Kidney (tissue), 14 donors: ENCODE data around the gene COX7A1. TPM values are rescaled to one million over a fixed set of nuclear protein-coding genes. Genes with fewer than 3 reads are reported as not detected.

ENCODE experiments used
- DNase-seq, 5 donors: peaks; one replicate each; pipeline ENCODE4 v3.0.0-alpha.2; 2013 to 2020
- FAIRE-seq: peaks from 2 replicates; lab custom pipeline; 2012; peaks lifted over from hg19 to GRCh38; lab: Jason Lieb, UNC
- H3K27ac ChIP-seq, 2 donors: one replicate each; pipeline ENCODE4 v1.7.0; 2013; ENCODE audit warnings: low read depth in 2 of 2, low read length in 2 of 2, inconsistent platforms in 1 of 2
- H3K27me3 ChIP-seq: one replicate; pipeline ENCODE4 v1.7.1; 2013; ENCODE audit warnings: low read length, inconsistent platforms; ENCODE audit not compliant: control insufficient read depth, insufficient read depth
- H3K36me3 ChIP-seq, 3 donors: one replicate each; pipeline versions ENCODE4 v1.7.0 to v1.7.1; 2013; ENCODE audit warnings: low read length in 3 of 3, control low read depth in 1 of 3, inconsistent platforms in 1 of 3; ENCODE audit not compliant: insufficient read depth in 3 of 3, control insufficient read depth in 2 of 3
- H3K4me1 ChIP-seq, 3 donors: one replicate each; pipeline versions ENCODE4 v1.7.0 to v1.7.1; 2013; ENCODE audit warnings: low read length in 3 of 3, inconsistent platforms in 1 of 3, low read depth in 1 of 3; ENCODE audit not compliant: control insufficient read depth in 2 of 3, insufficient read depth in 2 of 3
- H3K4me3 ChIP-seq, 3 donors: one replicate each; pipeline versions ENCODE4 v1.7.0 to v1.8.1; 2013; ENCODE audit warnings: low read length in 3 of 3, control low read depth in 1 of 3, inconsistent platforms in 1 of 3
- H3K9ac ChIP-seq, 3 donors: one replicate each; pipeline versions ENCODE4 v1.7.0 to v1.7.1; 2013; ENCODE audit warnings: low read length in 3 of 3, control low read depth in 1 of 3, inconsistent platforms in 1 of 3
- H3K9me3 ChIP-seq, 3 donors: one replicate each; pipeline versions ENCODE4 v1.7.0 to v1.7.1; 2013; ENCODE audit warnings: low read length in 3 of 3, control low read depth in 1 of 3, inconsistent platforms in 1 of 3; ENCODE audit not compliant: control insufficient read depth in 2 of 3, insufficient read depth in 1 of 3
- intact Hi-C: fragments of 100-400 bp; cut with DNase I; formaldehyde crosslinking; loops from one replicate; pipeline ENCODE4 v1.11.1; 2022
- polyA plus RNA-seq: library from polyadenylated mRNA; stranded (reverse); fragments of 350-450 nt; fragmentation: Illumina TruSeq; extraction: RNeasy Lipid Tissue Mini Kit (QIAGEN cat#74804); gene quantifications from one replicate; pipeline ENCODE4 v1.2.3, GENCODE V29; 2014; ENCODE audit warnings: low read depth, low replicate concordance; ENCODE audit not compliant: insufficient read depth
- total RNA-seq: library from RNA; stranded (reverse); fragmentation: NEBNext Ultra II Directional; extraction: Animal tissue kit (Norgen Biotek cat#: 25700); gene quantifications from one replicate; pipeline ENCODE4 v1.2.1, GENCODE V29; 2021
- TF ChIP-seq, protein P1 (sequence below): IDR thresholded peaks from 3 replicates; pipeline ENCODE4 v1.5.1; 2012; ENCODE audit warnings: mild to moderate bottlenecking, moderate library complexity, borderline replicate concordance; ENCODE audit not compliant: insufficient read depth; ENCODE audit errors: extremely low read depth
- donor health status: control.
- donor health status: control.
- donor health status: control.
- donor health status: control.
- donor health status: control.
- donor health status: DM: yes; HTN: yes; CAD: no.
- donor health status: Normal renal cell carcinoma (clear cell type).

Gene COX7A1
- total and polyA plus RNA-seq, 2 donors from 2014 or later, result 56.2 to 199 TPM

DNA sequence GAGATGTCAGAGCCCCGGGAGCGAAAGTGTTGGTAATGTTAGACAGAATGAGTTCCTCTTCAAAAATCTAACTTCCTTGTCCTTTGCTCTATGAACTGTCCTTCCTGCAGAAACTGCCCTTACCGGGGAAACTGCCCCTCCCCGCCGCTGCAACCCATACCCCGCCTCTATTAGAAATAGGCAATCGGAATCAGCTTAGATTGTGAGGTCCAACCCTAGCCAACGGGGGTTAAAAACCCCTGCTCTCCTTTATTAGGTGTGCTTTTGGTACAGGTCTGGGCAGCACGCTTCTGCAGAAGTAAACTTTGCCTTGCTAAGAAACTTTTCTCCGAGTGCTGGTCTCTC lies 23.9 kb downstream of the COX7A1 start:
- Histone ChIP-seq H3K9me3 (no peaks in the 10 kb centered on the region), H3K36me3 (peaks cover 0 to 13% (median 8%) of the 10 kb centered on the region in 3 donors), H3K4me3 (peak overlapping the region; percentile 62 to 75 (median 71)), H3K4me1 (peaks cover 0 to 9% (median 4%) of the 10 kb centered on the region in 3 donors), H3K9ac (peak overlapping the region; percentile 28 to 73 (median 73)), H3K27me3 (no peaks in the 10 kb centered on the region), H3K27ac (peak overlapping the region; percentile 86 to 89)
- FAIRE-seq (no peak), DNase-seq (no peak)
- TF ChIP-seq, protein P1, sequence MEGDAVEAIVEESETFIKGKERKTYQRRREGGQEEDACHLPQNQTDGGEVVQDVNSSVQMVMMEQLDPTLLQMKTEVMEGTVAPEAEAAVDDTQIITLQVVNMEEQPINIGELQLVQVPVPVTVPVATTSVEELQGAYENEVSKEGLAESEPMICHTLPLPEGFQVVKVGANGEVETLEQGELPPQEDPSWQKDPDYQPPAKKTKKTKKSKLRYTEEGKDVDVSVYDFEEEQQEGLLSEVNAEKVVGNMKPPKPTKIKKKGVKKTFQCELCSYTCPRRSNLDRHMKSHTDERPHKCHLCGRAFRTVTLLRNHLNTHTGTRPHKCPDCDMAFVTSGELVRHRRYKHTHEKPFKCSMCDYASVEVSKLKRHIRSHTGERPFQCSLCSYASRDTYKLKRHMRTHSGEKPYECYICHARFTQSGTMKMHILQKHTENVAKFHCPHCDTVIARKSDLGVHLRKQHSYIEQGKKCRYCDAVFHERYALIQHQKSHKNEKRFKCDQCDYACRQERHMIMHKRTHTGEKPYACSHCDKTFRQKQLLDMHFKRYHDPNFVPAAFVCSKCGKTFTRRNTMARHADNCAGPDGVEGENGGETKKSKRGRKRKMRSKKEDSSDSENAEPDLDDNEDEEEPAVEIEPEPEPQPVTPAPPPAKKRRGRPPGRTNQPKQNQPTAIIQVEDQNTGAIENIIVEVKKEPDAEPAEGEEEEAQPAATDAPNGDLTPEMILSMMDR, result no peak
- intact Hi-C loops, result no loop called here

DNA sequence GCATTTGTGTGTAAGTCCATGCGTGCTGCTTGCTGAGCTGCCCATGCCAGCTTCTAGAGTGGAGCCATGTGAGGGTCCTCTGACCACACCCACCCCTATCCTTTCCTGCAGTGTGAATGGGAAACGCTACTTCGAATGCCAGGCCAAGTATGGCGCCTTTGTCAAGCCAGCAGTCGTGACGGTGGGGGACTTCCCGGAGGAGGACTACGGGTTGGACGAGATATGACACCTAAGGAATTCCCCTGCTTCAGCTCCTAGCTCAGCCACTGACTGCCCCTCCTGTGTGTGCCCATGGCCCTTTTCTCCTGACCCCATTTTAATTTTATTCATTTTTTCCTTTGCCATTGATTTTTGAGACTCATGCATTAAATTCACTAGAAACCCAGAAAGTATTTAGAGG lies 26.7 kb downstream of the COX7A1 start:
- FAIRE-seq, result no peak
- H3K27ac ChIP-seq, result no peak overlapping the region
- no peak for DNase-seq
- H3K9me3 ChIP-seq, result no peaks in the 10 kb centered on the region
- peaks cover 0 to 13% (median 9%) of the 10 kb centered on the region in 3 donors for H3K36me3 ChIP-seq
- intact Hi-C loops, result no loop called here
- TF ChIP-seq, protein P1, result no peak
- H3K4me1 ChIP-seq, result peaks cover 0 to 9% (median 4%) of the 10 kb centered on the region in 3 donors
- H3K4me3 ChIP-seq, result no peak overlapping the region
- H3K9ac ChIP-seq, result no peak overlapping the region
- no peaks in the 10 kb centered on the region for H3K27me3 ChIP-seq

DNA sequence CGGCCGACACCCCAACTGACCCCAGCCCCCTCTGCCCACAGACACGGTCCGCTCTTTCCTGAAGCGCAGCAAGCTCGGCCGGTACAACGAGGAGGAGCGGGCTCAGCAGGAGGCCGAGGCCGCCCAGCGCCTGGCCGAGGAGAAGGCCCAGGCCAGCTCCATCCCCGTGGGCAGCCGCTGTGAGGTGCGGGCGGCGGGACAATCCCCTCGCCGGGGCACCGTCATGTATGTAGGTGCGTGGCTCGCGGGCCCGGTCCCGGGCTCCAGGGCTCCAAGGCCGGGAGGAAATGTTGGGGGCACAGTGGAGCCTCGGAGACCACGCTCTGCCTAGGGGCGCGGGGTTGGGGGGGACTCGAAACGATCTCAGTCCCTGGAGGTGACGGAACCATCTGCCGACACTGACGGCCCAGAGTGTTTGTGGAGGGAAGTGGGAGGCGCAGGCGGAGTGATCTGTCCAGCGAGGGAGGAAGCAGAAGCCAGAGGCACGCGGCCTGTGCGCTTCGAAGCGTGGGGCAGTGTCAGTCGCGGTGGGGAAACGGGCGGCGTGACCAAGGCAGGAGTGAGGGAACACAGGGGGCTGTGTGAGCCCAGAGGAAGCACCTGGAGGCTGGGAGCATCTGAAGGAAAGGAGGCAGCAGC lies 30.6 kb downstream of the COX7A1 start:
- no peak for FAIRE-seq
- Histone ChIP-seq H3K9me3 (no peaks in the 10 kb centered on the region), H3K36me3 (peaks cover 3 to 24% (median 17%) of the 10 kb centered on the region in 3 donors), H3K27ac (no peak overlapping the region), H3K4me3 (no peak overlapping the region), H3K4me1 (peaks cover 0 to under 1% (median 0%) of the 10 kb centered on the region in 3 donors), H3K27me3 (no peaks in the 10 kb centered on the region), H3K9ac (no peak overlapping the region)
- TF ChIP-seq, protein P1, result no peak
- intact Hi-C loops, result loop anchor here (5.0 kb wide), 1 partner anchor 51 kb away; no protein-coding TSS in a partner anchor
- no peak for DNase-seq
